PC-3 (cell line): Measurements from ENCODE around the gene RNF19B.

Experiments
- EZH2 ChIP-seq: fragments of 300-600 bp; sonication (generic); IDR thresholded peaks from one replicate; pipeline ENCODE4 v1.6.1; 2017; ENCODE audit warnings: antibody characterized with exemption, mild to moderate bottlenecking, low read length; ENCODE audit not compliant: unreplicated experiment
- EZH2phosphoT487 ChIP-seq: fragments of 300-600 bp; sonication (generic); IDR thresholded peaks from 2 replicates; pipeline ENCODE4 v1.6.1; 2018; ENCODE audit warnings: mild to moderate bottlenecking, antibody characterized with exemption, low read length, borderline replicate concordance
- TF ChIP-seq, protein P1 (sequence below): fragments of 300-600 bp; sonication (generic); conservative IDR thresholded peaks from 2 replicates; pipeline ENCODE4 v1.5.1; 2017; ENCODE audit warnings: antibody characterized with exemption, low read depth, mild to moderate bottlenecking, low read length

DNA sequence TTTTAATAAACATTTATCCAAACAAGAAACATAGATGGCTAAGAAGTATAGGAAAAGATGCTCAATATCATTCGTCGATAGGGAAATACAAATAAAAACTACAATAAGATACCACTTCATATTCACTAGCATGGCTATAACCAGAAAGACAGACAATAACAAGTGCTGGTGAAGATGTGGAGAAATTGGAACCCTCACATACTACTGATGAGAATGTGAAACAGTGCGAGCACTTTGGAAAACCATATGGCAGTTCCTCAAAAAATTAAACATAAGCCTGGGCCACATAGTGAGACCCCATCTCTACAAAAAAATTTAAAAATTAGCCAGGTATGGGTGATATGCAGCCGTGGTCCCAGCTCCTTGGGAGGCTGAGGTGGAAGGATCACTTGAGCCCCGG lies 54.3 kb downstream of the RNF19B start:
- TF ChIP-seq, protein P1, sequence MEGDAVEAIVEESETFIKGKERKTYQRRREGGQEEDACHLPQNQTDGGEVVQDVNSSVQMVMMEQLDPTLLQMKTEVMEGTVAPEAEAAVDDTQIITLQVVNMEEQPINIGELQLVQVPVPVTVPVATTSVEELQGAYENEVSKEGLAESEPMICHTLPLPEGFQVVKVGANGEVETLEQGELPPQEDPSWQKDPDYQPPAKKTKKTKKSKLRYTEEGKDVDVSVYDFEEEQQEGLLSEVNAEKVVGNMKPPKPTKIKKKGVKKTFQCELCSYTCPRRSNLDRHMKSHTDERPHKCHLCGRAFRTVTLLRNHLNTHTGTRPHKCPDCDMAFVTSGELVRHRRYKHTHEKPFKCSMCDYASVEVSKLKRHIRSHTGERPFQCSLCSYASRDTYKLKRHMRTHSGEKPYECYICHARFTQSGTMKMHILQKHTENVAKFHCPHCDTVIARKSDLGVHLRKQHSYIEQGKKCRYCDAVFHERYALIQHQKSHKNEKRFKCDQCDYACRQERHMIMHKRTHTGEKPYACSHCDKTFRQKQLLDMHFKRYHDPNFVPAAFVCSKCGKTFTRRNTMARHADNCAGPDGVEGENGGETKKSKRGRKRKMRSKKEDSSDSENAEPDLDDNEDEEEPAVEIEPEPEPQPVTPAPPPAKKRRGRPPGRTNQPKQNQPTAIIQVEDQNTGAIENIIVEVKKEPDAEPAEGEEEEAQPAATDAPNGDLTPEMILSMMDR = no peak
- TF ChIP-seq EZH2 (no peak), EZH2phosphoT487 (no peak)
